HG03378 (cell line): Measurements from ENCODE around the gene CNTN4.

Experiments used
- ATAC-seq: cut with Tn5 transposase; IDR thresholded peaks from one replicate; pipeline ENCODE4 v1.9.1; 2021; ENCODE audit warnings: mild to moderate bottlenecking, moderate library complexity; ENCODE audit not compliant: unreplicated experiment

Gene CNTN4

GRCh38 chr3:2577571-2577970 lies 478.9 kb downstream of the CNTN4 start:
- no peak for ATAC-seq

GRCh38 chr3:2578560-2578959 lies 479.9 kb downstream of the CNTN4 start:
- ATAC-seq = no peak

- ATAC-seq = no peak
These were observed 480.5 kb downstream of the CNTN4 start for GRCh38 chr3:2579206-2579605.

- ATAC-seq = no peak
These were observed 484.4 kb downstream of the CNTN4 start for GRCh38 chr3:2583046-2583445.

- no peak for ATAC-seq
These were observed 490.8 kb downstream of the CNTN4 start for GRCh38 chr3:2589336-2589969.

- no peak for ATAC-seq
These were observed 496.8 kb downstream of the CNTN4 start for GRCh38 chr3:2595486-2595885.

GRCh38 chr3:2597615-2598014 lies 498.9 kb downstream of the CNTN4 start:
- ATAC-seq = no peak

GRCh38 chr3:2599471-2599870 lies 500.8 kb downstream of the CNTN4 start:
- ATAC-seq = no peak

- ATAC-seq = no peak
These were observed 505.1 kb downstream of the CNTN4 start for GRCh38 chr3:2603692-2604289.

GRCh38 chr3:2614578-2614977 lies 515.9 kb downstream of the CNTN4 start:
- ATAC-seq = no peak

- ATAC-seq = no peak
These were observed 516.4 kb downstream of the CNTN4 start for GRCh38 chr3:2615080-2615479.

- no peak for ATAC-seq
These were observed 524.8 kb downstream of the CNTN4 start for GRCh38 chr3:2623436-2623835.

GRCh38 chr3:2628117-2628516 lies 529.5 kb downstream of the CNTN4 start:
- ATAC-seq = no peak

- ATAC-seq = no peak
These were observed 536.8 kb downstream of the CNTN4 start for GRCh38 chr3:2635511-2635910.

GRCh38 chr3:2643606-2644005 lies 544.9 kb downstream of the CNTN4 start:
- ATAC-seq = no peak

- no peak for ATAC-seq
These were observed 546.3 kb downstream of the CNTN4 start for GRCh38 chr3:2645001-2645400.

- no peak for ATAC-seq
These were observed 552.1 kb downstream of the CNTN4 start for GRCh38 chr3:2650746-2651145.

GRCh38 chr3:2652386-2652785 lies 553.7 kb downstream of the CNTN4 start:
- no peak for ATAC-seq

- no peak for ATAC-seq
These were observed 555.0 kb downstream of the CNTN4 start for GRCh38 chr3:2653706-2654105.

- ATAC-seq = no peak
These were observed 556.6 kb downstream of the CNTN4 start for GRCh38 chr3:2655229-2655701.

GRCh38 chr3:2656806-2657777 lies 558.4 kb downstream of the CNTN4 start:
- ATAC-seq = no peak

GRCh38 chr3:2657971-2658370 lies 559.3 kb downstream of the CNTN4 start:
- ATAC-seq = no peak
